ENCODE data around the gene TRPV3.

Gene TRPV3

GRCh38 chr17:3532106-3532858, 25.3 kb downstream of the TRPV3 start:
- TF ChIP-seq CTCF (IDR thresholded peaks at IDR 0.05; ENCODE audit: low read depth, low read length): no peak
- no peak for DNase-seq (ENCODE audit: low read depth in 2 of 2)
- no peak overlapping the region for H3K4me3 ChIP-seq (replicated peaks in 1 of 2; ENCODE audit: low read depth in 2 of 2, low read length in 2 of 2)

- H3K4me3 ChIP-seq (replicated peaks in 1 of 2; ENCODE audit: low read depth in 2 of 2, low read length in 2 of 2): no peak overlapping the region
- TF ChIP-seq CTCF (IDR thresholded peaks at IDR 0.05; ENCODE audit: low read depth, low read length): no peak
- no peak for DNase-seq (ENCODE audit: low read depth in 2 of 2)
Measured at GRCh38 chr17:3531266-3532101, 26.1 kb downstream of the TRPV3 start.

GRCh38 chr17:3529817-3530741, 27.5 kb downstream of the TRPV3 start:
- TF ChIP-seq CTCF (IDR thresholded peaks at IDR 0.05; ENCODE audit: low read depth, low read length): no peak
- peak; percentile 43 to 98 for DNase-seq (ENCODE audit: low read depth in 2 of 2)
- peak overlapping the region in 1 of 2 donors; percentile 29 for H3K4me3 ChIP-seq (replicated peaks in 1 of 2; ENCODE audit: low read depth in 2 of 2, low read length in 2 of 2)

GRCh38 chr17:3528880-3529511, 28.6 kb downstream of the TRPV3 start:
- peak; percentile 51 to 81 for DNase-seq (ENCODE audit: low read depth in 2 of 2)
- TF ChIP-seq CTCF (IDR thresholded peaks at IDR 0.05; ENCODE audit: low read depth, low read length): no peak
- no peak overlapping the region for H3K4me3 ChIP-seq (replicated peaks in 1 of 2; ENCODE audit: low read depth in 2 of 2, low read length in 2 of 2)

- H3K4me3 ChIP-seq (replicated peaks in 1 of 2; ENCODE audit: low read depth in 2 of 2, low read length in 2 of 2): no peak overlapping the region
- DNase-seq (ENCODE audit: low read depth in 2 of 2): peak in 1 of 2 donors; percentile 32
- TF ChIP-seq CTCF (IDR thresholded peaks at IDR 0.05; ENCODE audit: low read depth, low read length): no peak
Measured at GRCh38 chr17:3528403-3528851, 29.2 kb downstream of the TRPV3 start.

- DNase-seq (ENCODE audit: low read depth in 2 of 2): no peak
- no peak overlapping the region for H3K4me3 ChIP-seq (replicated peaks in 1 of 2; ENCODE audit: low read depth in 2 of 2, low read length in 2 of 2)
- no peak for TF ChIP-seq CTCF (IDR thresholded peaks at IDR 0.05; ENCODE audit: low read depth, low read length)
Measured at GRCh38 chr17:3527896-3528295, 29.7 kb downstream of the TRPV3 start.

All from cardiac fibroblast (primary cell).